HCT116 (cell line): Measurements from ENCODE around the gene CCDC74B.
"Not testable (repeated sequence)": the region's sequence is repeated elsewhere in the genome, so short reads cannot be mapped to it uniquely, and the experiment has no call there.

Experiments used
- EZH2phosphoT487 ChIP-seq: fragments of 200-600 bp; IDR thresholded peaks from 2 replicates; pipeline ENCODE4 v1.6.1; 2018; ENCODE audit warnings: antibody characterized with exemption, borderline replicate concordance
- POLR2AphosphoS5 ChIP-seq: IDR thresholded peaks from 2 replicates; pipeline ENCODE4 v1.6.1; 2011; ENCODE audit warnings: mild to moderate bottlenecking, low read depth, low read length, moderate library complexity
- REST ChIP-seq: IDR thresholded peaks from 2 replicates; pipeline ENCODE4 v1.6.1; 2012; ENCODE audit warnings: low read depth
- TF ChIP-seq, protein P1 (sequence below): IDR thresholded peaks from 2 replicates; pipeline ENCODE4 v1.6.1; 2012

DNA sequence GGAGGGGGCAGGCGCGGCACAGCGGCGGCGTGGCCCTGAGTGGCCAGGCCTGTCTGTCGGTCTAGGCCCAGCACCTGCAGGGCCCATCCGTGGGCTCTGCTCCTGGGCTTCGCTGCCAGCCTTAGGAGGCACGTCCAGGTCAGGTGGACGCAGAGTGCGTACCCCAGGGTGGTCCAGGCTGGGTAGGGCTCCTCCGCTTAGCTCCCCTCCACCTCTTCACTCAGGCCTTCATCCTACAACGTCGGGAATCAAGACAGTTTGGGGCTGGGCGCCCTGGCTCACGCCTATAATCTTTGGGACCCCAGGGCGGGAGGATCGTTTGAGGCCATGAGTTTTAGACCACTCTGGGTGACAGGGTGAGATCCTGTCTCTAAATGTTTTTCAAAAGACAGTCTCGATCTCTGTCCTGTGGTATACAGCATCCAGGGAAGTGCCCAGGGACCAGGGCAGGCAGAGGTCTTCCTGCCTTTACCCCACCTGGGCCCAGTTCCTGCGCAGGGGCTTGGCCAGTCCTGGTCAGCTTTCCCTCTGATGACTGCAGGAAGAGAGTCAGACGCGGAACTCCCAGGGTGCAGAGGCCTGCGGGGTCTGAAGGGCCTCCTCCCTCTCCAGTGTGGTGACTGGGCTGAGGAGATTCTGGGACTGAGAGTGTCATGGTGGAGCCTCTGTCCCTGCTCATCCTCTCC lies 38.1 kb upstream of the CCDC74B start:
- TF ChIP-seq, protein P1, sequence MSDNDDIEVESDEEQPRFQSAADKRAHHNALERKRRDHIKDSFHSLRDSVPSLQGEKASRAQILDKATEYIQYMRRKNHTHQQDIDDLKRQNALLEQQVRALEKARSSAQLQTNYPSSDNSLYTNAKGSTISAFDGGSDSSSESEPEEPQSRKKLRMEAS: not testable (repeated sequence)
- TF ChIP-seq EZH2phosphoT487, REST, POLR2AphosphoS5: not testable (repeated sequence)
